Skin of body (tissue), 2 donors: Measurements from ENCODE around the gene TUBB4B. TPM values are rescaled to one million over a fixed set of nuclear protein-coding genes. Genes with fewer than 3 reads are reported as not detected.

Experiments
- DNase-seq: peaks from one replicate; lab custom pipeline; 2025; lab: John Stamatoyannopoulos, UW
- total RNA-seq: library from RNA; depleted of rRNA; stranded (reverse); fragments of >200 nt; gene quantifications from one replicate; pipeline ENCODE4 v1.2.3, GENCODE V29; 2014

TUBB4B gene
- total RNA-seq, 1 donor from 2014 or later, result 97.1 TPM

GRCh38 chr9:137225699-137226331 is 15.3 kb upstream of the TUBB4B start:
- no peak for DNase-seq

- DNase-seq, result no peak
Measured at GRCh38 chr9:137226338-137227053, 14.6 kb upstream of the TUBB4B start.

- DNase-seq, result peak; percentile 47
Measured at GRCh38 chr9:137227054-137227852, 13.8 kb upstream of the TUBB4B start, which contains the start of gene RNF224. TSS of gene RNF224 (plus strand) at chr9:137227502. CDS start at chr9:137228336, 834 bp downstream.

DNA sequence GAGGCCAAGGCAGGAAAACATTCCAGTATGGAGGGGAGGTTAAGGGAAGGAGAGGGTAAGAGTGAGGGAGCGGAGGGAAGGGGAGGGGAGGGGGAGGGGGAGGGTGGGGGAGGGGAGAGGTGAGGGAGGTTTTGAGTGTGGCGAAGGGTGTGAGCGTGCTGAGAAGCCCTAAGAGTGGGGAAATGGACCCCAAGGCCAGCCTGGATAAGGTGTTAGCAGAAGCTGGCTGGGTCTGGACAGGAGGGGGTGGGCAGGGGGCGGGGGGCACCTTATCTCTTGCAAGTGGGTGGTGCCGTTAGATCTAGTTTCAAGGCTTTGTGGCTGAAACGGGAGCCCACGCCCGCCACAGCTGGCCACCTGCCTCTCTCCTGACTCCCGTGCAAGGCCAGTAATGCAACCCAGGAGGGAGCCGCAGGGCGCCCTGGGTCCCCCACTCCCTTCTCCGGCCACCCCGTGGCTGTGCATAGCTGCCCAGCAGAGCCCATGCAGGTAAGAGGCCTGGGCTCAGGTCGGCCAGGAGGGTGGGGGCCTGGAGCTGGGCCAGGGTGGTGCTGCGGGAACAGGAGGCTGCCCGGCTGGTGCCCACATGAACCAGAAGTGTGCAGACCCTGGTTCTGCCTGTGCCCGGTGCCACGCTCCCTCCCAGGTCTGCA is 13.1 kb upstream of the TUBB4B start:
- no peak for DNase-seq

DNA sequence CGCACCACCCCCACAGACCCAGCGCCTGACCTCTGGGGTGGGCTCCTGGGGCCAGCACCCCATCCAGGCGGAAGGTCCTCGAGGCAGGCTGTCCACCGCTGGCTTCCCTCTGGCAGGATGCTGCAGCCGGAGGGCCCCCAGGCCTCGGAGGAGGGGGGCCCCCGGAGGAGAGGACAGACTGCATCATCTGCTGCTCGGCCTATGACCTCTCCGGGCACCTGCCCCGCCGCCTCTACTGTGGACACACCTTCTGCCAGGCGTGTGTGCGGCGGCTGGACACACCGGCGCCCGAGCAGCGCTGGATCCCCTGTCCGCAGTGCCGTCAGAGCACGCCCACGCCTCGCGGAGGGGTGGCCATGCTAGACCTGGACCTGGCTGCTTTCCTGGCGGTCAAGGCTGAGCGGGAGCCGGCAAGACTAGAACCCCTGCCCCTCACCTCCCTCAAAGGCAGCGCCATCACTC is 12.6 kb upstream of the TUBB4B start:
- no peak for DNase-seq

DNA sequence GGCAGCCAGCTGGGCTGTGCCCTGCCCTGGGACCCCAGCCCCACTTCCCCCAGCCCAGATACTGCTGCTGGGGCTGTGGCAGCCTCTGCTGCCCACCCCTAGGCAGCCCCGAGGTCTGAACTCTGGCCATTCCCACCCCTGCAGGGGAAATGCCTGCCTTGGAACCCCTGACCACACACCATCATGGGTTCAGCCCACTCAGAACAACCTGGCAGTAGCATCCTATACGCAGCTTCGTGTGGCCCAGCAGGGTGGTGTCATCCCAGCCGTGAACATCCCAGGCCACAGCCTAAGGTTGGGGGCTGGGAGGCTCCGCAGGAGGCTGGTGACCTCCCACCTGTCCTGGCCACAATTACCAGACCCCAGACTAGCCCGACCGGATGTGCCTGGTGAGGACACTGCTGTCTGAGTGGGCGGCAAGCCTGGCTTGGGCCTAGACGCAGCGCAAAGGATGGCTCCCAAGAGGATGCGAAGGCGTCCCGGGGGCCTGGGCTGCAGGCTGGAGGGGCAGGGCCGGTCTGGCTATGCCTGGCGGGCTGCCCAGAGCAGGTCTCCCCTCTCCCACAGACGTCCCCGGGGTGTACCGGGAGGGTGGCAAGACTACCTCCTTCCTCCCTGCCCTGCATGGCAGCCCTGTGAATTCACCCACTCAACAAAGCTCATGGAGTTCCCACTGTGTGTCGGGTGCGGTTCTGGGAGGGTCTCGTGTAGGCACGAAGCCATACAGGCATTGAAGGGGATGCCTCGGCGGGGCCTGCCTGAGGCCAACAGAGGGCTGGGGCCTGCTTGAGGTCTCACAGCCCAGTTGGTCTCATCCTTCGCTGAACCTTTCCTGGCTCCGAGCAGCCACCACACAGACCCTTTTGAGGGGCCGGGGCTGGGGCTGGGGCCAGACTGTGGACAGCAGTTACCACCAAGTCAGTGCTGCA is 11.9 kb upstream of the TUBB4B start:
- no peak for DNase-seq

GRCh38 chr9:137229903-137230704 is 11.0 kb upstream of the TUBB4B start:
- no peak for DNase-seq

- no peak for DNase-seq
Measured at GRCh38 chr9:137230705-137231371, 10.2 kb upstream of the TUBB4B start, which contains the start of gene SLC34A3. TSS of gene SLC34A3 (plus strand) at chr9:137230901. CDS start at chr9:137231703, 802 bp downstream.

DNA sequence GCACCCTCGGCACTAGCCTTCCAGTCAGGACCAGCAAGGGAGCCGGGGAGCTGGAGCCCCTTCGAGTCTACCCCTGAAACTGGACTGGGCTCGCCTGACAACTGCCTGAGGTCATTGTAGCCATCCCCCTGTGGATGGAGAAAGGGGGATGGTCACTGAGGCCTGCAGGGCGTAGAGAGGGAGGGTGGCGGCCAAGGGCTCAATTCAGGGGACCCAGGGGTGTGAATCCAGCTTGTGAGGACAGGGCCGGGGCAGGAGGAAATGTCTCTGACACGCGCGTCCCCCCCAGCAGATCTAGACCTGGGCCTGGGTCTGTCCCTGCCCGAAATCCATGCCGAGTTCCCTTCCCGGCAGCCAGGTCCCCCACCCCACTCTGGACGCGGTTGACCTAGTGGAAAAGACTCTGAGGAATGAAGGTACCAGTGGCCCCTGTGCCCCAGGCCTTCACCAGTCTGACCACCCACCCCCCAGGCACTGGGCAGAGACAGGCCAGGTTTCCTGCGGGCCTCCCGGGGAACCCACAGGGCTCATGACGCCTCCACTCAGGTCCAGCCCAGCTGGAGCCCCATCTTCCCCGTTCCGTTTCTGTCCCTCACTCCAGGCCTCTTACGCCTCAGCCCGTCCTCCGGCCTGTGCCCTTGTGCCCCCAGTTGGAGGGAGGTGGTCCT is 9.6 kb upstream of the TUBB4B start:
- no peak for DNase-seq

- no peak for DNase-seq
Measured at GRCh38 chr9:137232101-137232500, 9.0 kb upstream of the TUBB4B start.

DNA sequence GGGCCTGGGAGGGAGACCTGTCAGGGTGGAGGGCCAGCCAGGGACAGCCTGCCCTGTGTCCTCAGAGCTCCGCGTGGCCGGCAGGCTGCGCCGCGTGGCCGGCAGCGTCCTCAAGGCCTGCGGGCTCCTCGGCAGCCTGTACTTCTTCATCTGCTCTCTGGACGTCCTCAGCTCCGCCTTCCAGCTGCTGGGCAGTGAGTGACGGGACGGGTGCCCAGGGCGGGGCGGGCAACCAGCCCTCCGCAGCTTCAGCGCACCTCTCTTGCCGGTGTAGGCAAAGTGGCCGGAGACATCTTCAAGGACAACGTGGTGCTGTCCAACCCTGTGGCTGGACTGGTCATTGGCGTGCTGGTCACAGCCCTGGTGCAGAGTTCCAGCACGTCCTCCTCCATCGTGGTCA is 8.6 kb upstream of the TUBB4B start:
- no peak for DNase-seq

GRCh38 chr9:137233143-137233980 is 7.7 kb upstream of the TUBB4B start:
- DNase-seq, result no peak

DNA sequence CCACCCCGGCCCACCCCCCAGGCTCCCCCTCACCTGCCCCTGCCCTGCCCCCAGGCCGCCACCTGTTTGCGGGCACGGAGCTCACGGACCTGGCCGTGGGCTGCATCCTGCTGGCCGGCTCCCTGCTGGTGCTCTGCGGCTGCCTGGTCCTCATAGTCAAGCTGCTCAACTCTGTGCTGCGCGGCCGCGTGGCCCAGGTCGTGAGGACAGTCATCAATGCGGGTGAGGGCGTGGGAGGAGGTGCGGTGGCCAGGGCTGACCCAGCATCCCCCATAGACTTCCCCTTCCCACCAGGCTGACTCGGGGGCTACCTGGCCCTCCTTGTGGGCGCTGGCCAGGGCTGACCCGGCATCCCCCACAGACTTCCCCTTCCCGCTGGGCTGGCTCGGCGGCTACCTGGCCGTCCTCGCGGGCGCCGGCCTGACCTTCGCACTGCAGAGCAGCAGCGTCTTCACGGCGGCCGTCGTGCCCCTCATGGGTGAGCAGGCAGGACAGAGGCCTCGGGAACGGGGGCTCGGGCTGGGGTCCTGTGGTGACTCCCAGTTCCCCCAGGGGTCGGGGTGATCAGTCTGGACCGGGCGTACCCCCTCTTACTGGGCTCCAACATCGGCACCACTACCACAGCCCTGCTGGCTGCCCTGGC is 6.9 kb upstream of the TUBB4B start:
- no peak for DNase-seq

DNA sequence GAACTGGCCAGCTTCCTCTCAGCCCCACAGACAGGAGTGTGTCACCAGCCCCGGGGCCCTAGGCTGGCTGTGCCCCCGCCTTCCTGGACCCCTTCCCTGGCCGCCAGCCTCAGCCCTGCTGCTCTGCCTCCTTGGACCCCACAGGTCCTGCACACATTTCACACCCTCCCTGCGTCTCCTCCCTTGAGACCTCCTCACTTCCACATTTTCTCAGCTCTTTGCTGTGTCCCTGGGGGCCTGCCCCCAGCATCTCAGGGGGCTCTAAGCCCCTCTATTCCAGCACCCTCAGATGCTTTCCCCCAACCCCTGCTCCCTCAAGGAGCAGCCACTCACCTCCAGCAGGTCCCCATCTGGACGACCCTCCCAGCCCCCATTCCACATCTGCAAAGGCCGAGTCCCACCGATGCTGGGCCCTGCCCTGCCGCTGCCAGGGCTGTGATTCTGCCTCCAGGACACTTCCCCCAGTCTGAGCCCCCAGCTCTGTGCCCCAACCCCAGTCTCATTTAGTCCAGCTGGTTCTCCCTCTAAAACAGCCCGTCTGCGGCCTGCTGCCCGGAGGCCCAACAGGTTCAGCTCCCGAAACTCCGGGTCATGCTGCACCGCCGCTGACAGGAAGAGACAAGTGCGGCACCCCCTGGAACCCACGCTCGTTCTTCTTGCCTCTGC is 6.2 kb upstream of the TUBB4B start:
- DNase-seq, result no peak

DNA sequence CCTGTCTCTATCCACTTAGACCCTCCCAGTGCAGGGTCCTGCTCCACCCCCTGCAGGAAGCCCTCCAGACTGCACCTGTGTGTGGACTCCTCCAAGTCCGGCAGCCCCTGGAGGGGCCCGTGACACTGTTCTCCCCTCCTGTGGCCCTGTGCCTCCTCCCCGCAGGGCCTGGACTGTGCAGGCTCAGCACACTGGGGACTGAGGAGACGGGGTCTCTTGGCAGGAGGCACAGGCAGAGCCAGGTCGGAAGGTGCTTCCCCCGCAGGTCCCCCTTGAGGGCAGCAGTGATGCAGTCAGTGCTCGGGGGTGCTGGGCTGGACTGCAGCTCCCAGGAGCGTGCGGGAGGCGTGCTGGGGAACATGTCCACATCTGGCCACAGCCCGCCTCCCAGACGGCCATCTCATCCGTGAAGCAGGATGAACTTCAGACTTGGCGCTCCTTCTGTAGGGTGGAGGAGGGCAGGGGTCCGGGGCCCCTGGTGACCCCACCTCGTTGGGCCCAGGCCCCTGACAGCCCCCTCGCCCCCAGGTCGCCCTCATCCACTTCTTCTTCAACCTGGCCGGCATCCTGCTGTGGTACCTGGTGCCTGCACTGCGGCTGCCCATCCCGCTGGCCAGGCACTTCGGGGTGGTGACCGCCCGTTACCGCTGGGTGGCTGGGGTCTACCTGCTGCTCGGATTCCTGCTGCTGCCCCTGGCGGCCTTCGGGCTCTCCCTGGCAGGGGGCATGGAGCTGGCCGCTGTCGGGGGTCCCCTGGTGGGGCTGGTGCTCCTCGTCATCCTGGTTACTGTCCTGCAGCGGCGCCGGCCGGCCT is 5.5 kb upstream of the TUBB4B start:
- DNase-seq, result no peak
